ENCODE results near the gene FBXO42.

GRCh38 chr1:16224472-16224871 lies 127.8 kb downstream of the FBXO42 start:
- TF ChIP-seq CTCF (conservative IDR thresholded peaks at IDR 0.05; ENCODE audit: low read depth, low read length) = no peak
- TF ChIP-seq CEBPB (IDR thresholded peaks at IDR 0.05; ENCODE audit: low read depth, low read length) = no peak
- TF ChIP-seq USF2 (IDR thresholded peaks at IDR 0.05; ENCODE audit: low read depth, low read length) = no peak
- TF ChIP-seq BHLHE40 (IDR thresholded peaks at IDR 0.05; ENCODE audit: low read depth, low read length) = no peak
- TF ChIP-seq RAD21 (IDR thresholded peaks at IDR 0.05; ENCODE audit: low read length) = no peak
- no peak for TF ChIP-seq POLR2A (IDR thresholded peaks at IDR 0.05; ENCODE audit: low read depth, low read length)
- no peak for TF ChIP-seq MAZ (IDR thresholded peaks at IDR 0.05; ENCODE audit: borderline replicate concordance, low read depth, low read length)

All from IMR-90 (cell line).